A549 (cell line): Measurements from ENCODE around the gene LRRC7. TPM values are rescaled to one million over a fixed set of nuclear protein-coding genes. Genes with fewer than 3 reads are reported as not detected.
"Not testable (repeated sequence)": the region's sequence is repeated elsewhere in the genome, so short reads cannot be mapped to it uniquely, and the experiment has no call there.

Experiments
- ATAC-seq, 2 experiments: fragments of 200-7000 bp in 1 of 2; fragments of >200 bp in 1 of 2; cut with Nextera tagmentation in 1 of 2; cut with Tn5 transposase in 1 of 2; 3 replicates each; pipeline versions ENCODE4 v1.8.0 to v1.9.1; 2018 to 2020; ENCODE audit warnings: mild to moderate bottlenecking in 1 of 2, moderate library complexity in 1 of 2
- CTCF ChIA-PET: fragments of 300-600 bp; sonication (Branson Sonifier 250); formaldehyde crosslinking; extraction: SDS; loops from one replicate; lab custom pipeline; 2021; ENCODE audit warnings: antibody characterized with exemption, inconsistent platforms; lab: Yijun Ruan, JAX
- POLR2A ChIA-PET: fragments of 350-600 bp; formaldehyde crosslinking; extraction: SDS; loops from one replicate; lab custom pipeline; 2021; ENCODE audit warnings: antibody characterized with exemption, inconsistent platforms; lab: Yijun Ruan, JAX
- DNase-seq, 2 experiments: peaks; one replicate each; pipeline versions ENCODE4 v3.0.0 to v3.0.0-alpha.2; 2011 to 2016; ENCODE audit warnings: low read depth in 1 of 2, low spot score in 1 of 2
- FAIRE-seq: peaks from 2 replicates; lab custom pipeline; 2011; peaks lifted over from hg19 to GRCh38; lab: Jason Lieb, UNC
- H3K27ac ChIP-seq, 2 experiments: fragments of >200 bp; sonication (Bioruptor Twin); formaldehyde crosslinking; 3 replicates each; pipeline ENCODE4 v1.5.1; 2016 to 2017
- H3K4me1 ChIP-seq: fragments of >200 bp; sonication (Bioruptor Twin); formaldehyde crosslinking; 3 replicates; pipeline ENCODE4 v1.6.1; 2016
- H3K4me2 ChIP-seq: fragments of >200 bp; sonication (Bioruptor Twin); formaldehyde crosslinking; 3 replicates; pipeline ENCODE4 v1.6.1; 2016
- H3K4me3 ChIP-seq: fragments of >200 bp; sonication (Bioruptor Twin); formaldehyde crosslinking; 3 replicates; pipeline ENCODE4 v1.5.1; 2016
- H3K9me3 ChIP-seq: fragments of >200 bp; sonication (Bioruptor Twin); formaldehyde crosslinking; 3 replicates; pipeline ENCODE4 v1.6.1; 2016
- CTCF ChIP-seq: fragments of >200 bp; sonication (Bioruptor Twin); formaldehyde crosslinking; IDR thresholded peaks from 3 replicates; pipeline ENCODE4 v1.5.1; 2016
- E2F6 ChIP-seq: IDR thresholded peaks from 2 replicates; pipeline ENCODE4 v1.6.1; 2012; ENCODE audit warnings: low read depth, borderline replicate concordance
- EP300 ChIP-seq, 2 experiments: fragments of >200 bp; sonication (Bioruptor Twin); formaldehyde crosslinking; IDR thresholded peaks; 2 replicates in 1 of 2; 3 replicates in 1 of 2; pipeline ENCODE4 v1.6.1; 2016 to 2017
- FOSB ChIP-seq: fragments of 250-450 bp; sonication (Bioruptor Pico); IDR thresholded peaks from 2 replicates; pipeline ENCODE4 v1.5.0; 2020; ENCODE audit warnings: mild to moderate bottlenecking, moderate library complexity
- FOSL2 ChIP-seq, 2 experiments: fragments of 450-650 bp in 1 of 2; fragments of >200 bp in 1 of 2; sonication (Bioruptor Twin) in 1 of 2; formaldehyde crosslinking; IDR thresholded peaks; 2 replicates each; pipeline versions ENCODE4 v1.5.0 to v1.6.1; 2016 to 2020; ENCODE audit warnings: mild to moderate bottlenecking in 1 of 2, moderate library complexity in 1 of 2
- GATA3 ChIP-seq: IDR thresholded peaks from 2 replicates; pipeline ENCODE4 v1.6.1; 2012; ENCODE audit warnings: borderline replicate concordance
- HDAC2 ChIP-seq: fragments of 200-600 bp; sonication (generic); IDR thresholded peaks from 2 replicates; pipeline ENCODE4 v1.6.1; 2016
- HEYL ChIP-seq: fragments of 250-450 bp; sonication (Bioruptor Pico); IDR thresholded peaks from 2 replicates; pipeline ENCODE4 v1.8.0; 2021; ENCODE audit warnings: mild to moderate bottlenecking, moderate library complexity
- HOXA7 ChIP-seq: fragments of 250-450 bp; sonication (Bioruptor Pico); IDR thresholded peaks from 2 replicates; pipeline ENCODE4 v1.5.0; 2020; ENCODE audit warnings: mild to moderate bottlenecking, moderate library complexity
- HOXB5 ChIP-seq: fragments of 250-450 bp; sonication (Bioruptor Pico); IDR thresholded peaks from 2 replicates; pipeline ENCODE4 v1.5.0; 2020; ENCODE audit warnings: mild to moderate bottlenecking, moderate library complexity
- JUNB ChIP-seq: fragments of >200 bp; sonication (Bioruptor Twin); formaldehyde crosslinking; IDR thresholded peaks from 2 replicates; pipeline ENCODE4 v1.6.1; 2016
- KDM1A ChIP-seq: fragments of 200-600 bp; sonication (generic); IDR thresholded peaks from 2 replicates; pipeline ENCODE4 v1.6.1; 2016; ENCODE audit warnings: low read depth, mild to moderate bottlenecking
- MAZ ChIP-seq: fragments of 150-350 bp; IDR thresholded peaks from 2 replicates; pipeline ENCODE4 v1.6.1; 2014; ENCODE audit warnings: antibody characterized with exemption, low read depth, low read length, borderline replicate concordance
- MYC ChIP-seq: IDR thresholded peaks from 2 replicates; pipeline ENCODE4 v1.6.1; 2012; ENCODE audit warnings: mild to moderate bottlenecking, inconsistent platforms, low read length, improper control_type of control experiment, borderline replicate concordance
- NR3C1 ChIP-seq: fragments of >200 bp; sonication (Bioruptor Twin); formaldehyde crosslinking; IDR thresholded peaks from 3 replicates; pipeline ENCODE4 v1.6.1; 2017
- PHF8 ChIP-seq: fragments of 200-600 bp; sonication (generic); IDR thresholded peaks from 2 replicates; pipeline ENCODE4 v1.6.1; 2016; ENCODE audit warnings: low read depth, mild to moderate bottlenecking, antibody characterized with exemption, moderate library complexity, borderline replicate concordance
- POLR2A ChIP-seq: IDR thresholded peaks from 2 replicates; pipeline ENCODE4 v1.6.1; 2012; ENCODE audit warnings: mild to moderate bottlenecking, low read length
- POLR2AphosphoS2 ChIP-seq: conservative IDR thresholded peaks from 2 replicates; pipeline ENCODE4 v1.6.1; 2012; ENCODE audit warnings: low read length, improper control_type of control experiment, inconsistent platforms
- TP53 ChIP-seq: fragments of 250-450 bp; sonication (Bioruptor Pico); IDR thresholded peaks from 2 replicates; pipeline ENCODE4 v1.5.0; 2021; ENCODE audit warnings: mild to moderate bottlenecking, moderate library complexity
- WGBS: methylation state at CpG from one replicate; pipeline ENCODE4 v1.1.6; 2017; ENCODE audit errors: missing lambda C conversion rate; 5-methylcytosine and 5-hydroxymethylcytosine counted together
- polyA plus RNA-seq, 4 experiments: library from polyadenylated mRNA; depleted of rRNA in 3 of 4; stranded (reverse); fragments of >200 nt; fragmentation: RNase III in 1 of 4; extraction: RNeasy Plus Mini Kit Qiagen cat#74134 plus additional on column Dnase treatment in 1 of 4; gene quantifications; 2 replicates in 3 of 4; 3 replicates in 1 of 4; pipeline ENCODE4 v1.2.3, GENCODE V29; 2011 to 2017
- TF ChIP-seq, protein P1 (sequence below): IDR thresholded peaks from 2 replicates; pipeline ENCODE4 v1.6.1; 2012
- TF ChIP-seq, protein P2 (sequence below): fragments of 150-350 bp; IDR thresholded peaks from 2 replicates; pipeline ENCODE4 v1.6.1; 2014; ENCODE audit warnings: low read depth, mild to moderate bottlenecking, low read length
- TF ChIP-seq, protein P3 (sequence below): fragments of >200 bp; sonication (Bioruptor Twin); formaldehyde crosslinking; IDR thresholded peaks from 2 replicates; pipeline ENCODE4 v1.6.1; 2016
- TF ChIP-seq, protein P4 (sequence below): fragments of 450-650 bp; IDR thresholded peaks from 2 replicates; pipeline ENCODE4 v1.6.1; 2014; ENCODE audit warnings: antibody characterized with exemption

Gene LRRC7
- polyA plus RNA-seq, 2 of the 4 experiments (the other 2 are of a cell fraction), result not detected

DNA sequence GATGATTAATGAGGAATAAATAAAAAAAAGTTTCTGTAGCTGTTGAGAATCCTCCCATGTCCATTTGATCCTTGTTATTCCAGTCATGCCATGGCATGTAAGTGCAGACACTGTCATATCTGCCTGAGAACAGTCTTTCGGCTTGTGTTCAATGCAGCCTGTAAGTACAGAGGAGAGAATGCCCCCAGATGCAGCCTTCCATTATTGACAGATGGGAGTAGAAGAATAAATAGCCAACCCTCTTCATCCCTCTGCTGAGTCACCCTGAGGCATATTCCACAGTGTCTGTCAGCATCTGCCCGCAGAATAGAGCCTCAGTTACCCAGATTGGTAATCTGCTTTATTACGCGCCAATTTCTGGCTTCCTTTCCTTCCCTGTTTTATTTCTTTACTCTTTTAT lies 139.4 kb downstream of the LRRC7 start:
- ChIA-PET POLR2A (no interaction called here), CTCF (no interaction called here)
- H3K4me3 ChIP-seq, result no peak overlapping the region
- 47% methylated on average over 4 of the region's 4 CpGs for WGBS
- no peak for FAIRE-seq
- H3K9me3 ChIP-seq, result no peaks in the 10 kb centered on the region
- TF ChIP-seq, protein P1, sequence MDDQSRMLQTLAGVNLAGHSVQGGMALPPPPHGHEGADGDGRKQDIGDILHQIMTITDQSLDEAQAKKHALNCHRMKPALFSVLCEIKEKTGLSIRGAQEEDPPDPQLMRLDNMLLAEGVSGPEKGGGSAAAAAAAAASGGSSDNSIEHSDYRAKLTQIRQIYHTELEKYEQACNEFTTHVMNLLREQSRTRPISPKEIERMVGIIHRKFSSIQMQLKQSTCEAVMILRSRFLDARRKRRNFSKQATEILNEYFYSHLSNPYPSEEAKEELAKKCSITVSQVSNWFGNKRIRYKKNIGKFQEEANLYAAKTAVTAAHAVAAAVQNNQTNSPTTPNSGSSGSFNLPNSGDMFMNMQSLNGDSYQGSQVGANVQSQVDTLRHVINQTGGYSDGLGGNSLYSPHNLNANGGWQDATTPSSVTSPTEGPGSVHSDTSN, result no peak
- TF ChIP-seq JUNB, result no peak
- TF ChIP-seq GATA3, result no peak
- TF ChIP-seq KDM1A, result no peak
- no peak for TF ChIP-seq E2F6
- no peak for TF ChIP-seq FOSL2 (IDR thresholded peaks at IDR 0.05)
- no peak for TF ChIP-seq FOSL2 (CRISPR knock-in tag; IDR thresholded peaks at IDR 0.05)
- no peak for TF ChIP-seq HOXA7 (CRISPR knock-in tag)
- TF ChIP-seq, protein P2, sequence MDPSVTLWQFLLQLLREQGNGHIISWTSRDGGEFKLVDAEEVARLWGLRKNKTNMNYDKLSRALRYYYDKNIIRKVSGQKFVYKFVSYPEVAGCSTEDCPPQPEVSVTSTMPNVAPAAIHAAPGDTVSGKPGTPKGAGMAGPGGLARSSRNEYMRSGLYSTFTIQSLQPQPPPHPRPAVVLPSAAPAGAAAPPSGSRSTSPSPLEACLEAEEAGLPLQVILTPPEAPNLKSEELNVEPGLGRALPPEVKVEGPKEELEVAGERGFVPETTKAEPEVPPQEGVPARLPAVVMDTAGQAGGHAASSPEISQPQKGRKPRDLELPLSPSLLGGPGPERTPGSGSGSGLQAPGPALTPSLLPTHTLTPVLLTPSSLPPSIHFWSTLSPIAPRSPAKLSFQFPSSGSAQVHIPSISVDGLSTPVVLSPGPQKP, result no peak
- no peak for TF ChIP-seq CTCF
- TF ChIP-seq HEYL (CRISPR knock-in tag), result no peak
- no peak for TF ChIP-seq HOXB5
- no peak for TF ChIP-seq POLR2A
- TF ChIP-seq, protein P3, sequence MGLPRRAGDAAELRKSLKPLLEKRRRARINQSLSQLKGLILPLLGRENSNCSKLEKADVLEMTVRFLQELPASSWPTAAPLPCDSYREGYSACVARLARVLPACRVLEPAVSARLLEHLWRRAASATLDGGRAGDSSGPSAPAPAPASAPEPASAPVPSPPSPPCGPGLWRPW, result no peak
- no peak for DNase-seq
- H3K27ac ChIP-seq, result no peak overlapping the region
- no peak for ATAC-seq
- no peaks in the 10 kb centered on the region for H3K4me1 ChIP-seq
- no peak overlapping the region for H3K4me2 ChIP-seq

GRCh38 chr1:69710484-69711189 lies 142.9 kb downstream of the LRRC7 start:
- Histone ChIP-seq H3K27ac (no peak overlapping the region), H3K4me2 (no peak overlapping the region), H3K9me3 (no peaks in the 10 kb centered on the region), H3K4me3 (no peak overlapping the region), H3K4me1 (no peaks in the 10 kb centered on the region)
- no peak for FAIRE-seq
- no peak for DNase-seq
- CTCF ChIA-PET, result no interaction called here
- 0% methylated on average over 4 of the region's 4 CpGs for WGBS
- POLR2A ChIA-PET, result no interaction called here
- no peak for ATAC-seq
- TF ChIP-seq FOSB (CRISPR knock-in tag), result no peak
- TF ChIP-seq POLR2A, result no peak
- TF ChIP-seq MYC, result no peak
- TF ChIP-seq HOXB5, result no peak

- no peaks in the 10 kb centered on the region for H3K4me1 ChIP-seq
- no peaks in the 10 kb centered on the region for H3K9me3 ChIP-seq
- POLR2A ChIA-PET, result no interaction called here
- TF ChIP-seq, protein P4, sequence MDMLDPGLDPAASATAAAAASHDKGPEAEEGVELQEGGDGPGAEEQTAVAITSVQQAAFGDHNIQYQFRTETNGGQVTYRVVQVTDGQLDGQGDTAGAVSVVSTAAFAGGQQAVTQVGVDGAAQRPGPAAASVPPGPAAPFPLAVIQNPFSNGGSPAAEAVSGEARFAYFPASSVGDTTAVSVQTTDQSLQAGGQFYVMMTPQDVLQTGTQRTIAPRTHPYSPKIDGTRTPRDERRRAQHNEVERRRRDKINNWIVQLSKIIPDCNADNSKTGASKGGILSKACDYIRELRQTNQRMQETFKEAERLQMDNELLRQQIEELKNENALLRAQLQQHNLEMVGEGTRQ, result no peak
- TF ChIP-seq EP300 (IDR thresholded peaks at IDR 0.05) (no peak), NR3C1 (no peak), TP53 (no peak), MAZ (no peak), POLR2AphosphoS2 (no peak), MYC (no peak), PHF8 (no peak), JUNB (no peak), POLR2A (no peak), HDAC2 (no peak)
- TF ChIP-seq, protein P2, result no peak
- TF ChIP-seq, all 56 proteins: peak for 0
- DNase-seq (no peak), ATAC-seq (no peak), FAIRE-seq (no peak)
- WGBS, result 66% methylated on average over 4 of the region's 4 CpGs
- Histone ChIP-seq H3K4me3 (no peak overlapping the region), H3K27ac (no peak overlapping the region), H3K4me2 (no peak overlapping the region)
- CTCF ChIA-PET, result no interaction called here
These were observed 143.6 kb downstream of the LRRC7 start for GRCh38 chr1:69711190-69711930.

DNA sequence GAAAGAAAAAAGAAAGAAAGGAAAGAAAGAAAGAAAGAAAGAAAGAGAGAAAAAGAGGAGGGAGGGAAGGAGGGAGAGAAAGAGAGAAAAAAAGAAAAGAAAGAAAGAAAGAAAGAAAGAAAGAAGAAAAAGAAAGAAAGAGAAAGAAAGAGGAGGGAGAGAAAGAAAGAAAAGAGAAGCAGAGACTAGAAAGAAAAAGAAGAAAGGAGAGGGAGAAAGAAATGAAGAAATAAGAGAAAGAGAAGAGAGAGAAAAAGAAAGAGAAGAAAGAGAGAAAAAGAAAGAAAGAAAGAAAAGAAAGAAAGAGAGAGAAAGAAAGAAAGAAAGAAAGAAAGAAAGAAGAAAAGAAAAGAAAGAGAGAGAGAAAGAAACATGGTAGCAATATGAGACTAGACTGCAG lies 150.1 kb downstream of the LRRC7 start:
- FAIRE-seq, H3K9me3 ChIP-seq, ATAC-seq: not testable (repeated sequence)

More for the DNA sequence above, 150.1 kb downstream of the LRRC7 start:
- H3K4me1 ChIP-seq, DNase-seq, H3K4me3 ChIP-seq, CTCF ChIA-PET, H3K27ac ChIP-seq, H3K4me2 ChIP-seq, POLR2A ChIA-PET: not testable (repeated sequence)
